ENCODE measurements around the gene CBX4. TPM values are rescaled to one million over a fixed set of nuclear protein-coding genes. Genes with fewer than 3 reads are reported as not detected.

The CBX4 gene
- polyA plus RNA-seq, 1 of the 3 experiments (the other 2 are of a cell fraction): 21.9 TPM

- H3K27ac ChIP-seq (ENCODE audit: low read depth in 2 of 2, low read length in 1 of 2): no peak overlapping the region
- no peaks in the 10 kb centered on the region for H3K9me2 ChIP-seq
- H4K20me1 ChIP-seq (ENCODE audit: insufficient read depth): no peaks in the 10 kb centered on the region
- H3F3A ChIP-seq (replicated peaks; ENCODE audit: insufficient read depth): peaks cover 3% of the 10 kb centered on the region
- TF ChIP-seq USF1 (IDR thresholded peaks at IDR 0.05; ENCODE audit: borderline replicate concordance, low read depth) (no peak), TAF1 (IDR thresholded peaks at IDR 0.05; ENCODE audit: borderline replicate concordance, low read depth, low read length) (no peak), RFX5 (IDR thresholded peaks at IDR 0.05; ENCODE audit: low read length) (no peak), EP300 (IDR thresholded peaks at IDR 0.05; ENCODE audit: borderline replicate concordance in 1 of 2, low read depth in 1 of 2, low read length in 1 of 2) (no peak), EZH2phosphoT487 (IDR thresholded peaks at IDR 0.05; ENCODE audit: borderline replicate concordance, low read depth) (no peak), RAD21 (IDR thresholded peaks at IDR 0.05; ENCODE audit: low read length) (no peak), TCF12 (IDR thresholded peaks at IDR 0.05) (no peak), SMC3 (IDR thresholded peaks at IDR 0.05; ENCODE audit: low read depth, low read length) (no peak), MEF2A (IDR thresholded peaks at IDR 0.05; ENCODE audit: borderline replicate concordance, low read depth) (no peak), SIN3A (IDR thresholded peaks at IDR 0.05; ENCODE audit: borderline replicate concordance, low read depth, low read length) (no peak), USF2 (IDR thresholded peaks at IDR 0.05; ENCODE audit: borderline replicate concordance, low read depth, low read length) (no peak)
- no peak overlapping the region for H3K9ac ChIP-seq
- ChIA-PET POLR2A (no interaction called here), CTCF (no interaction called here)
- no peaks in the 10 kb centered on the region for H3K36me3 ChIP-seq (replicated peaks in 1 of 2; ENCODE audit: control insufficient read depth in 1 of 2, insufficient read depth in 2 of 2, low read length in 1 of 2)
- DNase-seq: no peak
- no peak overlapping the region for H3K4me3 ChIP-seq (ENCODE audit: low read depth in 2 of 2, low read length in 1 of 2)
- 34% methylated on average over 5 of the region's 5 CpGs for WGBS (ENCODE audit: low lambda C conversion rate)
- no peak overlapping the region for H3K4me2 ChIP-seq
- peaks cover 32% of the 10 kb centered on the region; the same call in 1 of the 2 replicates for H3K27me3 ChIP-seq (ENCODE audit: insufficient read depth)
- no peaks in the 10 kb centered on the region for H3K79me2 ChIP-seq (ENCODE audit: insufficient read depth)
- H3K9me3 ChIP-seq: no peaks in the 10 kb centered on the region
- no peak overlapping the region for H2AFZ ChIP-seq (ENCODE audit: low read depth)
- H3K4me1 ChIP-seq (ENCODE audit: control insufficient read depth in 1 of 2, insufficient read depth in 2 of 2, low read depth in 1 of 2, low read length in 1 of 2): no peaks in the 10 kb centered on the region
Measured at GRCh38 chr17:79862238-79862637, 23.0 kb upstream of the CBX4 start.

DNA sequence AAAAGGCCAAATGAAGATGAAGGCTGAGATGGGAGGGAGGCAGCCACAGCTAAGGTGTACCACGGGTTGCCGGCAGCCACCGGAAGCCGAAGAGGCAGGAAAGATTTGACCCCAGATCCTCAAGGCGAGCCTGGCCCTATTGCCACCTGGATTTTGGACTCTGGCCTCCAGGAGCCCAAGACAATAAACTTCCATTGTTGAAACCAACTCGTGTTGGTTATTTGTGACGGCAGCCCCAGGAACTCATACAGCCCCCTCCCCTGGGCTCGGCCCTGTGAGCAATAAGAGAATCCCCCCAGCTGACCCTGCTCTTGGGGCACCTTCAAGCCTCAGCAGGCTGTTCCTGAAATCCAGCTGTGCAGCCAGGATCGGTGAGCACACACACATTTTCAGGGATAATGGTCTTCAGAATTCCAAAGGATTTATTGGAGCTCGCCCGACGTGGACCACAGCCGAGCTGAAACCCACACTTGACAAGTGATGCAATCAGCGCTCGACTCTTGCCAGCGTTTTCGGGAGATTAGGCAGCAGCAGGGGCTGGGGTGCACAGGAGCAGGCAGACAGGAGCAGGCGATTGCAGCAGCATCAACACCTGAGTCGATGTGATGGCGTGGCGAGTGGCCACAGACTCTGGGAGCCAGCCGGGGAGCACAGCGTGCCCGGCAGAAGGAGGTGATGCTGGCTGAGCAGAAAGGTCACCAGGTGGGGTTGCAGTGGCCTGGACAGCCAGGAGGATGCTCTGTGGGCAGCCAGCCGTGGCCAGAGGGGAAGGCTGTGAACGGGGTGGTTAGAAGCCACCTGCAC is 22.4 kb upstream of the CBX4 start:
- H3K9me3 ChIP-seq: no peaks in the 10 kb centered on the region
- 65% methylated on average over 24 of the region's 26 CpGs for WGBS (ENCODE audit: low lambda C conversion rate)
- H3K9ac ChIP-seq: no peak overlapping the region
- H2AFZ ChIP-seq (ENCODE audit: low read depth): no peak overlapping the region
- no peak overlapping the region for H3K27ac ChIP-seq (ENCODE audit: low read depth in 2 of 2, low read length in 1 of 2)
- no peaks in the 10 kb centered on the region for H4K20me1 ChIP-seq (ENCODE audit: insufficient read depth)
- no peaks in the 10 kb centered on the region for H3K36me3 ChIP-seq (replicated peaks in 1 of 2; ENCODE audit: control insufficient read depth in 1 of 2, insufficient read depth in 2 of 2, low read length in 1 of 2)
- ChIA-PET CTCF (interaction anchor here (0.7 to 0.9 kb wide), 2 partner anchors 13 to 17 kb away, joined by 3 read pairs; no protein-coding TSS in a partner anchor), POLR2A (no interaction called here)
- peaks cover 32% of the 10 kb centered on the region for H3K27me3 ChIP-seq (ENCODE audit: insufficient read depth)
- no peaks in the 10 kb centered on the region for H3K79me2 ChIP-seq (ENCODE audit: insufficient read depth)
- no peaks in the 10 kb centered on the region for H3K4me1 ChIP-seq (ENCODE audit: control insufficient read depth in 1 of 2, insufficient read depth in 2 of 2, low read depth in 1 of 2, low read length in 1 of 2)
- H3K4me3 ChIP-seq (ENCODE audit: low read depth in 2 of 2, low read length in 1 of 2): no peak overlapping the region
- no peak overlapping the region for H3K4me2 ChIP-seq
- no peaks in the 10 kb centered on the region for H3K9me2 ChIP-seq
- no peak for TF ChIP-seq EZH2phosphoT487 (IDR thresholded peaks at IDR 0.05; ENCODE audit: borderline replicate concordance, low read depth)
- TF ChIP-seq, protein P1, sequence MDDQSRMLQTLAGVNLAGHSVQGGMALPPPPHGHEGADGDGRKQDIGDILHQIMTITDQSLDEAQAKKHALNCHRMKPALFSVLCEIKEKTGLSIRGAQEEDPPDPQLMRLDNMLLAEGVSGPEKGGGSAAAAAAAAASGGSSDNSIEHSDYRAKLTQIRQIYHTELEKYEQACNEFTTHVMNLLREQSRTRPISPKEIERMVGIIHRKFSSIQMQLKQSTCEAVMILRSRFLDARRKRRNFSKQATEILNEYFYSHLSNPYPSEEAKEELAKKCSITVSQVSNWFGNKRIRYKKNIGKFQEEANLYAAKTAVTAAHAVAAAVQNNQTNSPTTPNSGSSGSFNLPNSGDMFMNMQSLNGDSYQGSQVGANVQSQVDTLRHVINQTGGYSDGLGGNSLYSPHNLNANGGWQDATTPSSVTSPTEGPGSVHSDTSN (IDR thresholded peaks at IDR 0.05): no peak
- no peak for TF ChIP-seq NRF1 (IDR thresholded peaks at IDR 0.05; ENCODE audit: low read depth, low read length)
- no peak for TF ChIP-seq RFX5 (IDR thresholded peaks at IDR 0.05; ENCODE audit: low read length)
- TF ChIP-seq SMC3 (IDR thresholded peaks at IDR 0.05; ENCODE audit: low read depth, low read length): no peak
- no peak for TF ChIP-seq RXRA (IDR thresholded peaks at IDR 0.05; ENCODE audit: borderline replicate concordance, low read depth)
- no peak for TF ChIP-seq TAF1 (IDR thresholded peaks at IDR 0.05; ENCODE audit: borderline replicate concordance, low read depth, low read length)
- TF ChIP-seq EP300 (IDR thresholded peaks at IDR 0.05; ENCODE audit: borderline replicate concordance in 1 of 2, low read depth in 1 of 2, low read length in 1 of 2): no peak
- TF ChIP-seq POLR2AphosphoS5 (IDR thresholded peaks at IDR 0.05; ENCODE audit: low read depth, low read length): no peak
- TF ChIP-seq FOXM1 (IDR thresholded peaks at IDR 0.05; ENCODE audit: low read depth): no peak
- no peak for TF ChIP-seq TEAD4 (IDR thresholded peaks at IDR 0.05; ENCODE audit: borderline replicate concordance, insufficient read depth)
- no peak for TF ChIP-seq NFIC (IDR thresholded peaks at IDR 0.05; ENCODE audit: borderline replicate concordance)
- no peak for TF ChIP-seq RAD21 (IDR thresholded peaks at IDR 0.05; ENCODE audit: low read length)
- TF ChIP-seq ZBTB33 (IDR thresholded peaks at IDR 0.05; ENCODE audit: borderline replicate concordance, low read depth): no peak
- DNase-seq: no peak
- peaks cover 3% of the 10 kb centered on the region for H3F3A ChIP-seq (replicated peaks; ENCODE audit: insufficient read depth)

Measured in SK-N-SH (cell line).